Neural cell (in vitro differentiated cells): ENCODE measurements around the gene MAP7D2. TPM values are rescaled to one million over a fixed set of nuclear protein-coding genes. Genes with fewer than 3 reads are reported as not detected.

Experiments used
- H2AFZ ChIP-seq: fragments of 200-600, 300-800 bp; sonication (generic), shearing (Covaris generic); 2 replicates; pipeline ENCODE4 v1.6.0; 2014; ENCODE audit warnings: low read depth, mild to moderate bottlenecking, antibody characterized with exemption, low read length, moderate library complexity
- H3F3A ChIP-seq: fragments of 200-600 bp; shearing (Covaris generic); 2 replicates; pipeline ENCODE4 v1.6.1; 2016; ENCODE audit warnings: mild to moderate bottlenecking, moderate library complexity, mixed read lengths, antibody characterized with exemption, low read length; ENCODE audit not compliant: insufficient read depth, poor library complexity, severe bottlenecking
- H3K27ac ChIP-seq: fragments of 200-600, 300-800 bp; sonication (generic), shearing (Covaris generic); 2 replicates; pipeline ENCODE4 v1.5.1; 2014; ENCODE audit warnings: mild to moderate bottlenecking, low read length, moderate library complexity
- H3K27me3 ChIP-seq: fragments of 300-800, 200-600 bp; sonication (generic), shearing (Covaris generic); 2 replicates; pipeline ENCODE4 v1.6.0; 2014; ENCODE audit warnings: mild to moderate bottlenecking, low read depth, low read length, moderate library complexity; ENCODE audit not compliant: insufficient read depth
- H3K36me3 ChIP-seq: fragments of 300-800, 200-600 bp; sonication (generic), shearing (Covaris generic); 2 replicates; pipeline ENCODE4 v1.5.1; 2014; ENCODE audit warnings: mild to moderate bottlenecking, antibody characterized with exemption, low read length, moderate library complexity; ENCODE audit not compliant: insufficient read depth
- H3K4me2 ChIP-seq: fragments of 300-800, 200-600 bp; sonication (generic), shearing (Covaris generic); 2 replicates; pipeline ENCODE4 v1.6.0; 2014; ENCODE audit warnings: mild to moderate bottlenecking, low read length
- H3K4me3 ChIP-seq: fragments of 300-800, 200-600 bp; sonication (generic), shearing (Covaris generic); 2 replicates; pipeline ENCODE4 v1.5.1; 2014; ENCODE audit warnings: mild to moderate bottlenecking, low read length, moderate library complexity
- H3K79me2 ChIP-seq: fragments of 200-600 bp; shearing (Covaris generic); replicated peaks from 2 replicates; pipeline ENCODE4 v1.6.0; 2014; ENCODE audit warnings: mild to moderate bottlenecking, low read length, moderate library complexity; ENCODE audit not compliant: insufficient read depth
- H3K9ac ChIP-seq: fragments of 300-800, 200-600 bp; sonication (generic), shearing (Covaris generic); 2 replicates; pipeline ENCODE4 v1.6.1; 2016; ENCODE audit warnings: mild to moderate bottlenecking, low read length, mixed read lengths
- H3K9me2 ChIP-seq: fragments of 200-600 bp; shearing (Covaris generic); 2 replicates; pipeline ENCODE4 v1.6.1; 2016; ENCODE audit warnings: mild to moderate bottlenecking, low read length, mixed read lengths; ENCODE audit not compliant: insufficient read depth
- H3K9me3 ChIP-seq: fragments of 200-600, 300-800 bp; sonication (generic), shearing (Covaris generic); 2 replicates; pipeline ENCODE4 v1.6.1; 2016; ENCODE audit warnings: mild to moderate bottlenecking, mixed run types, low read length, moderate library complexity, mixed read lengths
- H4K20me1 ChIP-seq: fragments of 200-600 bp; shearing (Covaris generic); 2 replicates; pipeline ENCODE4 v1.6.1; 2016; ENCODE audit warnings: mild to moderate bottlenecking, mixed run types; ENCODE audit not compliant: insufficient read depth
- EP300 ChIP-seq: fragments of 450-650 bp; conservative IDR thresholded peaks from 2 replicates; pipeline ENCODE4 v1.6.1; 2014; ENCODE audit warnings: antibody characterized with exemption, mild to moderate bottlenecking, moderate library complexity; ENCODE audit not compliant: poor library complexity, severe bottlenecking
- EZH2 ChIP-seq: fragments of 200-600, 300-800 bp; shearing (Covaris generic), sonication (generic); IDR thresholded peaks from 2 replicates; pipeline ENCODE4 v1.6.1; 2014; ENCODE audit warnings: antibody characterized with exemption, low read length, borderline replicate concordance, mild to moderate bottlenecking; ENCODE audit not compliant: insufficient read depth, poor library complexity, severe bottlenecking
- MXI1 ChIP-seq: fragments of 450-650 bp; conservative IDR thresholded peaks from 2 replicates; pipeline ENCODE4 v1.6.1; 2014; ENCODE audit warnings: antibody characterized with exemption, mild to moderate bottlenecking; ENCODE audit not compliant: poor library complexity, severe bottlenecking
- POLR2AphosphoS5 ChIP-seq: IDR thresholded peaks from 2 replicates; pipeline ENCODE4 v1.6.1; 2012
- RAD21 ChIP-seq: fragments of 450-650 bp; conservative IDR thresholded peaks from 2 replicates; pipeline ENCODE4 v1.6.1; 2014; ENCODE audit warnings: antibody characterized with exemption, mild to moderate bottlenecking, moderate library complexity
- REST ChIP-seq: IDR thresholded peaks from 2 replicates; pipeline ENCODE4 v1.6.1; 2012; ENCODE audit warnings: borderline replicate concordance
- SMC3 ChIP-seq: fragments of 450-650 bp; conservative IDR thresholded peaks from 2 replicates; pipeline ENCODE4 v1.6.1; 2014; ENCODE audit warnings: antibody characterized with exemption, mild to moderate bottlenecking, moderate library complexity; ENCODE audit not compliant: poor library complexity
- TAF1 ChIP-seq: IDR thresholded peaks from 2 replicates; pipeline ENCODE4 v1.6.1; 2012; ENCODE audit warnings: low read depth
- polyA plus RNA-seq: library from polyadenylated mRNA; depleted of rRNA; stranded (reverse); fragments of >200 nt; gene quantifications from 2 replicates; pipeline ENCODE4 v1.2.3, GENCODE V29; 2014
- TF ChIP-seq, protein P1 (sequence below): fragments of 450-650 bp; IDR thresholded peaks from 2 replicates; pipeline ENCODE4 v1.5.1; 2014; ENCODE audit warnings: antibody characterized with exemption, mild to moderate bottlenecking, moderate library complexity; ENCODE audit not compliant: poor library complexity, severe bottlenecking

Gene MAP7D2
- polyA plus RNA-seq, 1 donor from 2014 or later: 6.4 TPM

- H2AFZ ChIP-seq: no peak overlapping the region
- H3K4me2 ChIP-seq: no peak overlapping the region
- H3K9ac ChIP-seq: no peak overlapping the region
- H3K4me3 ChIP-seq: no peak overlapping the region
- H3K36me3 ChIP-seq: no peaks in the 10 kb centered on the region
- no peaks in the 10 kb centered on the region for H4K20me1 ChIP-seq
- no peaks in the 10 kb centered on the region for H3K9me2 ChIP-seq
- H3K27me3 ChIP-seq: no peaks in the 10 kb centered on the region
- no peaks in the 10 kb centered on the region for H3F3A ChIP-seq
- no peaks in the 10 kb centered on the region for H3K79me2 ChIP-seq
- no peak overlapping the region for H3K27ac ChIP-seq
- TF ChIP-seq TAF1: no peak
- no peak for TF ChIP-seq POLR2AphosphoS5
- TF ChIP-seq REST: no peak
- no peak for TF ChIP-seq EZH2
- TF ChIP-seq, protein P1, sequence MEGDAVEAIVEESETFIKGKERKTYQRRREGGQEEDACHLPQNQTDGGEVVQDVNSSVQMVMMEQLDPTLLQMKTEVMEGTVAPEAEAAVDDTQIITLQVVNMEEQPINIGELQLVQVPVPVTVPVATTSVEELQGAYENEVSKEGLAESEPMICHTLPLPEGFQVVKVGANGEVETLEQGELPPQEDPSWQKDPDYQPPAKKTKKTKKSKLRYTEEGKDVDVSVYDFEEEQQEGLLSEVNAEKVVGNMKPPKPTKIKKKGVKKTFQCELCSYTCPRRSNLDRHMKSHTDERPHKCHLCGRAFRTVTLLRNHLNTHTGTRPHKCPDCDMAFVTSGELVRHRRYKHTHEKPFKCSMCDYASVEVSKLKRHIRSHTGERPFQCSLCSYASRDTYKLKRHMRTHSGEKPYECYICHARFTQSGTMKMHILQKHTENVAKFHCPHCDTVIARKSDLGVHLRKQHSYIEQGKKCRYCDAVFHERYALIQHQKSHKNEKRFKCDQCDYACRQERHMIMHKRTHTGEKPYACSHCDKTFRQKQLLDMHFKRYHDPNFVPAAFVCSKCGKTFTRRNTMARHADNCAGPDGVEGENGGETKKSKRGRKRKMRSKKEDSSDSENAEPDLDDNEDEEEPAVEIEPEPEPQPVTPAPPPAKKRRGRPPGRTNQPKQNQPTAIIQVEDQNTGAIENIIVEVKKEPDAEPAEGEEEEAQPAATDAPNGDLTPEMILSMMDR: no peak
- TF ChIP-seq EP300: no peak
- no peak for TF ChIP-seq MXI1
- TF ChIP-seq RAD21: no peak
- TF ChIP-seq SMC3: no peak
- H3K9me3 ChIP-seq: no peaks in the 10 kb centered on the region
Measured at GRCh38 chrX:20071511-20072079, 45.1 kb downstream of the MAP7D2 start.

- Histone ChIP-seq H3K79me2 (no peaks in the 10 kb centered on the region), H2AFZ (no peak overlapping the region), H3K9ac (no peak overlapping the region), H4K20me1 (no peaks in the 10 kb centered on the region), H3K9me3 (no peaks in the 10 kb centered on the region), H3K27me3 (no peaks in the 10 kb centered on the region), H3K4me3 (no peak overlapping the region), H3K9me2 (no peaks in the 10 kb centered on the region), H3K27ac (no peak overlapping the region), H3K4me2 (no peak overlapping the region), H3K36me3 (no peaks in the 10 kb centered on the region), H3F3A (no peaks in the 10 kb centered on the region)
- TF ChIP-seq RAD21: no peak
- no peak for TF ChIP-seq EZH2
- TF ChIP-seq, protein P1: no peak
- TF ChIP-seq EP300: no peak
- TF ChIP-seq TAF1: no peak
Measured at GRCh38 chrX:20067709-20068561, 48.8 kb downstream of the MAP7D2 start.
